Stimulated activated naive CD8-positive, alpha-beta T cell treated with anti-CD3 and anti-CD28 coated beads, Interleukin-15, Interleukin-2, amounts not matched to agents 100 ng/mL and 50 ng/mL, for 24 hours (primary cell): ENCODE measurements around the gene SHQ1.
A peak's percentile ranks its signal among the peaks of the same experiment; 100 is the strongest.
"Not testable (repeated sequence)": the region's sequence is repeated elsewhere in the genome, so short reads cannot be mapped to it uniquely, and the experiment has no call there.

ENCODE experiments used
- H3K27ac Mint-ChIP-seq: one replicate; pipeline ENCODE4 v1.8.0; 2021; ENCODE audit warnings: mild to moderate bottlenecking, mixed read lengths
- H3K27me3 Mint-ChIP-seq: one replicate; pipeline ENCODE4 v1.8.0; 2021; ENCODE audit warnings: mixed read lengths
- H3K36me3 Mint-ChIP-seq: one replicate; pipeline ENCODE4 v1.8.0; 2021; ENCODE audit warnings: low read depth, mixed read lengths
- H3K4me1 Mint-ChIP-seq: one replicate; pipeline ENCODE4 v1.8.0; 2021; ENCODE audit warnings: low read depth, mixed read lengths
- H3K4me3 Mint-ChIP-seq: one replicate; pipeline ENCODE4 v1.8.0; 2021; ENCODE audit warnings: mild to moderate bottlenecking, mixed read lengths
- H3K9me3 Mint-ChIP-seq: one replicate; pipeline ENCODE4 v1.8.0; 2021; ENCODE audit warnings: mixed read lengths

SHQ1 gene

GRCh38 chr3:72797773-72798543 lies 50.3 kb downstream of the SHQ1 start:
- Mint-ChIP-seq H3K9me3 (no peaks in the 10 kb centered on the region), H3K4me1 (peaks cover 33% of the 10 kb centered on the region), H3K27me3 (no peaks in the 10 kb centered on the region), H3K4me3 (no peak overlapping the region), H3K27ac (no peak overlapping the region), H3K36me3 (peaks cover 54% of the 10 kb centered on the region)

- no peak overlapping the region for H3K27ac Mint-ChIP-seq
- H3K36me3 Mint-ChIP-seq, result peaks cover 66% of the 10 kb centered on the region
- peaks cover 3% of the 10 kb centered on the region for H3K9me3 Mint-ChIP-seq
- H3K4me1 Mint-ChIP-seq, result peaks cover 14% of the 10 kb centered on the region
- no peaks in the 10 kb centered on the region for H3K27me3 Mint-ChIP-seq
- H3K4me3 Mint-ChIP-seq, result no peak overlapping the region
Measured at GRCh38 chr3:72794079-72794478, 54.2 kb downstream of the SHQ1 start.

GRCh38 chr3:72791161-72791560 lies 57.1 kb downstream of the SHQ1 start:
- H3K4me1 Mint-ChIP-seq, result peaks cover 10% of the 10 kb centered on the region
- H3K27ac Mint-ChIP-seq, result peak overlapping the region; percentile 18

GRCh38 chr3:72789786-72790185 lies 58.5 kb downstream of the SHQ1 start:
- Mint-ChIP-seq H3K4me1 (peaks cover 10% of the 10 kb centered on the region), H3K4me3 (no peak overlapping the region), H3K36me3 (peaks cover 37% of the 10 kb centered on the region), H3K27ac (no peak overlapping the region), H3K27me3 (no peaks in the 10 kb centered on the region), H3K9me3 (peaks cover 3% of the 10 kb centered on the region)

More at GRCh38 chr3:72791161-72791560, 57.1 kb downstream of the SHQ1 start:
- Mint-ChIP-seq H3K9me3 (peaks cover 3% of the 10 kb centered on the region), H3K36me3 (peaks cover 48% of the 10 kb centered on the region), H3K27me3 (no peaks in the 10 kb centered on the region), H3K4me3 (no peak overlapping the region)

GRCh38 chr3:72788232-72788631 lies 60.0 kb downstream of the SHQ1 start:
- H3K27ac Mint-ChIP-seq, H3K27me3 Mint-ChIP-seq, H3K4me3 Mint-ChIP-seq, H3K9me3 Mint-ChIP-seq, H3K4me1 Mint-ChIP-seq: not testable (repeated sequence)
- peaks cover 33% of the 10 kb centered on the region for H3K36me3 Mint-ChIP-seq

- H3K36me3 Mint-ChIP-seq, result peaks cover 20% of the 10 kb centered on the region
Measured at GRCh38 chr3:72786668-72787067, 61.6 kb downstream of the SHQ1 start.

GRCh38 chr3:72784226-72784625 lies 64.0 kb downstream of the SHQ1 start:
- H3K4me1 Mint-ChIP-seq, result no peaks in the 10 kb centered on the region

More at GRCh38 chr3:72786668-72787067, 61.6 kb downstream of the SHQ1 start:
- H3K4me1 Mint-ChIP-seq, result peaks cover 10% of the 10 kb centered on the region
- peaks cover 3% of the 10 kb centered on the region for H3K9me3 Mint-ChIP-seq
- no peak overlapping the region for H3K27ac Mint-ChIP-seq
- no peaks in the 10 kb centered on the region for H3K27me3 Mint-ChIP-seq
- H3K4me3 Mint-ChIP-seq, result no peak overlapping the region

GRCh38 chr3:72782521-72782920 lies 65.7 kb downstream of the SHQ1 start:
- Mint-ChIP-seq H3K4me3 (no peak overlapping the region), H3K9me3 (no peaks in the 10 kb centered on the region), H3K27ac (no peak overlapping the region), H3K4me1 (no peaks in the 10 kb centered on the region), H3K36me3 (peaks cover 33% of the 10 kb centered on the region), H3K27me3 (no peaks in the 10 kb centered on the region)

More at GRCh38 chr3:72784226-72784625, 64.0 kb downstream of the SHQ1 start:
- Mint-ChIP-seq H3K36me3 (peaks cover 23% of the 10 kb centered on the region), H3K4me3 (no peak overlapping the region), H3K27ac (no peak overlapping the region), H3K9me3 (no peaks in the 10 kb centered on the region), H3K27me3 (no peaks in the 10 kb centered on the region)

- H3K27me3 Mint-ChIP-seq, result no peaks in the 10 kb centered on the region
- H3K4me3 Mint-ChIP-seq, result no peak overlapping the region
- H3K36me3 Mint-ChIP-seq, result peaks cover 34% of the 10 kb centered on the region
- no peaks in the 10 kb centered on the region for H3K9me3 Mint-ChIP-seq
- H3K4me1 Mint-ChIP-seq, result no peaks in the 10 kb centered on the region
- H3K27ac Mint-ChIP-seq, result no peak overlapping the region
Measured at GRCh38 chr3:72769758-72770540, 78.3 kb downstream of the SHQ1 start.

GRCh38 chr3:72768936-72769335 lies 79.3 kb downstream of the SHQ1 start:
- H3K4me1 Mint-ChIP-seq, result peaks cover 3% of the 10 kb centered on the region
- H3K27ac Mint-ChIP-seq, result no peak overlapping the region
- peaks cover 41% of the 10 kb centered on the region for H3K36me3 Mint-ChIP-seq
- no peak overlapping the region for H3K4me3 Mint-ChIP-seq
- no peaks in the 10 kb centered on the region for H3K27me3 Mint-ChIP-seq
- H3K9me3 Mint-ChIP-seq, result no peaks in the 10 kb centered on the region

- H3K27me3 Mint-ChIP-seq, result no peaks in the 10 kb centered on the region
- no peak overlapping the region for H3K27ac Mint-ChIP-seq
- peaks cover 44% of the 10 kb centered on the region for H3K36me3 Mint-ChIP-seq
- H3K4me3 Mint-ChIP-seq, result no peak overlapping the region
- H3K4me1 Mint-ChIP-seq, result peaks cover 3% of the 10 kb centered on the region
- no peaks in the 10 kb centered on the region for H3K9me3 Mint-ChIP-seq
Measured at GRCh38 chr3:72768481-72768880, 79.8 kb downstream of the SHQ1 start.

GRCh38 chr3:72768006-72768441 lies 80.2 kb downstream of the SHQ1 start:
- Mint-ChIP-seq H3K27me3 (no peaks in the 10 kb centered on the region), H3K36me3 (peaks cover 49% of the 10 kb centered on the region), H3K9me3 (no peaks in the 10 kb centered on the region), H3K4me1 (peaks cover 3% of the 10 kb centered on the region), H3K27ac (no peak overlapping the region), H3K4me3 (no peak overlapping the region)

GRCh38 chr3:72766866-72767265 lies 81.4 kb downstream of the SHQ1 start:
- H3K36me3 Mint-ChIP-seq, result peaks cover 54% of the 10 kb centered on the region
- no peak overlapping the region for H3K4me3 Mint-ChIP-seq
- no peaks in the 10 kb centered on the region for H3K27me3 Mint-ChIP-seq
- peaks cover 6% of the 10 kb centered on the region for H3K4me1 Mint-ChIP-seq
- H3K27ac Mint-ChIP-seq, result no peak overlapping the region
- no peaks in the 10 kb centered on the region for H3K9me3 Mint-ChIP-seq

- H3K4me1 Mint-ChIP-seq, result peaks cover 16% of the 10 kb centered on the region
- peaks cover 49% of the 10 kb centered on the region for H3K36me3 Mint-ChIP-seq
- no peaks in the 10 kb centered on the region for H3K27me3 Mint-ChIP-seq
- H3K9me3 Mint-ChIP-seq, result no peaks in the 10 kb centered on the region
- no peak overlapping the region for H3K27ac Mint-ChIP-seq
- no peak overlapping the region for H3K4me3 Mint-ChIP-seq
Measured at GRCh38 chr3:72763751-72764440, 84.3 kb downstream of the SHQ1 start.

GRCh38 chr3:72761410-72761809 lies 86.8 kb downstream of the SHQ1 start:
- Mint-ChIP-seq H3K27ac (no peak overlapping the region), H3K4me1 (peaks cover 34% of the 10 kb centered on the region), H3K9me3 (no peaks in the 10 kb centered on the region), H3K36me3 (peaks cover 44% of the 10 kb centered on the region), H3K27me3 (no peaks in the 10 kb centered on the region), H3K4me3 (no peak overlapping the region)
